HepG2 (cell line): Measurements from ENCODE around the gene ESYT2. TPM values are rescaled to one million over a fixed set of nuclear protein-coding genes. Genes with fewer than 3 reads are reported as not detected.

Experiments used
- ATAC-seq: fragments of 200-7000 bp; cut with Tn5 transposase; 3 replicates; pipeline ENCODE4 v1.9.1; 2020; ENCODE audit warnings: mild to moderate bottlenecking, moderate library complexity
- BruUV-seq: library from RNA; stranded (reverse); fragments of 400-500 nt; replicated peaks from 2 replicates; lab custom pipeline; 2021; lab: Mats Ljungman, UMichigan
- CTCF ChIA-PET: fragments of 300-600 bp; formaldehyde crosslinking; extraction: SDS; loops from one replicate; lab custom pipeline; 2021; ENCODE audit warnings: low total read pairs, inconsistent platforms, low intra/inter-chr PET ratio; lab: Yijun Ruan, JAX
- POLR2A ChIA-PET: fragments of 350-600 bp; sonication (Branson Sonifier 250); formaldehyde crosslinking; loops from one replicate; lab custom pipeline; 2020; ENCODE audit warnings: antibody characterized with exemption, inconsistent platforms; lab: Yijun Ruan, JAX
- DNase-seq: peaks from one replicate; pipeline ENCODE4 v3.0.0-alpha.2; 2015; ENCODE audit warnings: low spot score
- FAIRE-seq: peaks from 3 replicates; lab custom pipeline; 2011; peaks lifted over from hg19 to GRCh38; lab: Jason Lieb, UNC
- H2AFZ ChIP-seq: one replicate; pipeline ENCODE4 v1.6.1; 2011; ENCODE audit warnings: low read length, inconsistent platforms
- H3K27ac ChIP-seq: fragments of 300-600 bp; 3 replicates; pipeline ENCODE4 v1.8.0; 2011; ENCODE audit warnings: mixed run types, mild to moderate bottlenecking, mixed read lengths, low read length, inconsistent platforms; ENCODE audit not compliant: insufficient read depth; ENCODE audit errors: extremely low read length
- H3K27me3 ChIP-seq, 2 experiments: fragments of 200-600 bp in 1 of 2; 2 replicates in 1 of 2; 3 replicates in 1 of 2; pipeline versions ENCODE4 v1.6.0 to v1.8.0; 2011; ENCODE audit warnings: low read length in 2 of 2, mild to moderate bottlenecking in 2 of 2, moderate library complexity in 2 of 2, inconsistent platforms in 1 of 2; ENCODE audit not compliant: insufficient read depth in 2 of 2, control insufficient read depth in 1 of 2
- H3K36me3 ChIP-seq, 2 experiments: fragments of 200-600 bp in 1 of 2; replicated peaks in 1 of 2; 2 replicates in 1 of 2; 3 replicates in 1 of 2; pipeline versions ENCODE4 v1.5.1 to v1.8.0; 2011; ENCODE audit warnings: low read length in 2 of 2, inconsistent platforms in 1 of 2; ENCODE audit not compliant: insufficient read depth in 2 of 2, control insufficient read depth in 1 of 2
- H3K4me1 ChIP-seq: 2 replicates; pipeline ENCODE4 v1.5.1; 2012; ENCODE audit warnings: low read length, inconsistent platforms; ENCODE audit not compliant: insufficient read depth
- H3K4me2 ChIP-seq: 2 replicates; pipeline ENCODE4 v1.6.0; 2011; ENCODE audit warnings: low read depth, low read length, inconsistent platforms
- H3K4me3 ChIP-seq, 3 experiments: fragments of 200-600 bp in 1 of 3; sonication (generic), shearing (Covaris generic) in 1 of 3; replicated peaks in 1 of 3; 2 replicates each; pipeline ENCODE4 v1.5.1; 2011 to 2016; ENCODE audit warnings: low read length in 3 of 3, inconsistent platforms in 2 of 3, low read depth in 2 of 3, mild to moderate bottlenecking in 2 of 3, control low read depth in 1 of 3, mixed read lengths in 1 of 3; ENCODE audit not compliant: insufficient read depth in 1 of 3
- H3K79me2 ChIP-seq: one replicate; pipeline ENCODE4 v1.6.1; 2011; ENCODE audit warnings: low read length, inconsistent platforms; ENCODE audit not compliant: insufficient read depth
- H3K9ac ChIP-seq: 2 replicates; pipeline ENCODE4 v1.6.0; 2011; ENCODE audit warnings: mild to moderate bottlenecking, low read depth, low read length, inconsistent platforms; ENCODE audit not compliant: insufficient read depth
- H3K9me3 ChIP-seq: 2 replicates; pipeline ENCODE4 v1.5.1; 2012; ENCODE audit warnings: mild to moderate bottlenecking, low read length
- H4K20me1 ChIP-seq: 2 replicates; pipeline ENCODE4 v1.6.0; 2011; ENCODE audit warnings: inconsistent platforms, mild to moderate bottlenecking, low read length, moderate library complexity; ENCODE audit not compliant: insufficient read depth
- ADNP ChIP-seq: sonication (generic); formaldehyde crosslinking; IDR thresholded peaks from 2 replicates; pipeline ENCODE4 v1.4.0; 2020; ENCODE audit warnings: missing genetic modification reagents
- AGO1 ChIP-seq: fragments of 200-400 bp; formaldehyde crosslinking; IDR thresholded peaks from 2 replicates; pipeline ENCODE4 v1.6.1; 2017; ENCODE audit warnings: mild to moderate bottlenecking, low read depth, low read length, moderate library complexity; ENCODE audit not compliant: poor library complexity, severe bottlenecking
- HMG20B ChIP-seq: conservative IDR thresholded peaks from 2 replicates; pipeline ENCODE4 v1.6.1; 2016; ENCODE audit warnings: missing genetic modification reagents, missing compliant biosample characterization
- JUND ChIP-seq: sonication (generic); formaldehyde crosslinking; IDR thresholded peaks from 2 replicates; pipeline ENCODE4 v1.8.0; 2022; ENCODE audit warnings: mild to moderate bottlenecking, missing genetic modification reagents
- MBD4 ChIP-seq: IDR thresholded peaks from 2 replicates; pipeline ENCODE4 v1.6.1; 2012; ENCODE audit warnings: low read length, inconsistent platforms, borderline replicate concordance
- SRF ChIP-seq: IDR thresholded peaks from 2 replicates; pipeline ENCODE4 v1.6.1; 2011; ENCODE audit warnings: mild to moderate bottlenecking, low read depth, low read length, moderate library complexity
- ZBTB20 ChIP-seq: sonication (generic); formaldehyde crosslinking; IDR thresholded peaks from 2 replicates; pipeline ENCODE4 v1.8.1; 2023; ENCODE audit warnings: missing genetic modification reagents, low read depth, mild to moderate bottlenecking, borderline replicate concordance
- ZNF446 ChIP-seq: sonication (generic); formaldehyde crosslinking; IDR thresholded peaks from 2 replicates; pipeline ENCODE4 v1.5.0; 2020; ENCODE audit warnings: mild to moderate bottlenecking, missing genetic modification reagents
- ZNF580 ChIP-seq: IDR thresholded peaks from 2 replicates; pipeline ENCODE4 v1.6.1; 2016; ENCODE audit warnings: low read depth, borderline replicate concordance
- WGBS: methylation state at CpG from one replicate; pipeline ENCODE4 v1.1.6; 2017; ENCODE audit warnings: low lambda C conversion rate; 5-methylcytosine and 5-hydroxymethylcytosine counted together
- in situ Hi-C: cut with HindIII; loops from 2 replicates; pipeline ENCODE4 v1.10.0; 2017; ENCODE audit warnings: low pct_unique_long_range_greater_than_20kb; ENCODE audit not compliant: extremely low pct_ligation_motif_present
- intact Hi-C: fragments of 100-400 bp; cut with micrococcal nuclease; formaldehyde crosslinking; loops from one replicate; pipeline ENCODE4 v1.10.0; 2022; ENCODE audit not compliant: unreplicated experiment
- polyA plus RNA-seq, 8 experiments: library from polyadenylated mRNA; depleted of rRNA in 3 of 8; stranded (reverse) in 7 of 8; unstranded in 1 of 8; fragments of >200 nt; fragmentation: Illumina TruSeq in 4 of 8; extraction: Trizol in 4 of 8; gene quantifications; 2 replicates each; pipeline versions ENCODE4 v1.2.1 to v1.2.3, GENCODE V29; 2011 to 2016; ENCODE audit warnings: low read depth in 4 of 8, missing spikeins in 1 of 8, mixed read lengths in 1 of 8; ENCODE audit not compliant: insufficient read depth in 1 of 8
- total RNA-seq, 5 experiments: library from RNA; depleted of rRNA; stranded (reverse); fragments of >200 nt; fragmentation: Illumina TruSeq; extraction: Trizol; gene quantifications; 2 replicates each; pipeline ENCODE4 v1.2.3, GENCODE V29; 2016; ENCODE audit warnings: low read depth in 1 of 5
- TF ChIP-seq, protein P1 (sequence below): sonication (generic); formaldehyde crosslinking; IDR thresholded peaks from 2 replicates; pipeline ENCODE4 v1.4.0; 2020; ENCODE audit warnings: missing genetic modification reagents, borderline replicate concordance
- TF ChIP-seq, protein P2 (sequence below): IDR thresholded peaks from 2 replicates; pipeline ENCODE4 v1.6.1; 2012; ENCODE audit warnings: low read length, improper control_type of control experiment

ESYT2 gene
- total and polyA plus RNA-seq, 2 of the 13 experiments (the other 11 are each of a cell fraction or from before 2014, with no cell fraction given), result 28.5 to 37.3 TPM

DNA sequence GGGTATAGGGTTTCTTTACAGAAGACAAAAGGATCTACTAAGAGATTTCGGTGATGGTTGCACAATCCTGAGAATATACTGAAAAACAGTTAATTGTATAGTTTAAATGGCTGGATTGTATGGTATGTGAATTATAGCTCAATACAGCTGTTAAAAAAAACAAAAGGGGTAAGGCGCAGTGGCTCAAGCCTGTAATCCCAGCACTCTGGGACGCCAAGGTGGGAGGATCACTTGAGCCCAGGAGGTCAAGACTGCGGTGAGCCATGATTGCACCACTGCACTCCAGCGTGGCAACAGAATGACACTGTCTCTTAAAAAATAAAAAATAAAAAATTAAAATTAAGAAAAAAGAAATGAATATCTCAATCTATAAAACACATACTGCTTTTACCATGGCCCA lies 18.5 kb downstream of the ESYT2 start (continued):
- TF ChIP-seq, protein P1, sequence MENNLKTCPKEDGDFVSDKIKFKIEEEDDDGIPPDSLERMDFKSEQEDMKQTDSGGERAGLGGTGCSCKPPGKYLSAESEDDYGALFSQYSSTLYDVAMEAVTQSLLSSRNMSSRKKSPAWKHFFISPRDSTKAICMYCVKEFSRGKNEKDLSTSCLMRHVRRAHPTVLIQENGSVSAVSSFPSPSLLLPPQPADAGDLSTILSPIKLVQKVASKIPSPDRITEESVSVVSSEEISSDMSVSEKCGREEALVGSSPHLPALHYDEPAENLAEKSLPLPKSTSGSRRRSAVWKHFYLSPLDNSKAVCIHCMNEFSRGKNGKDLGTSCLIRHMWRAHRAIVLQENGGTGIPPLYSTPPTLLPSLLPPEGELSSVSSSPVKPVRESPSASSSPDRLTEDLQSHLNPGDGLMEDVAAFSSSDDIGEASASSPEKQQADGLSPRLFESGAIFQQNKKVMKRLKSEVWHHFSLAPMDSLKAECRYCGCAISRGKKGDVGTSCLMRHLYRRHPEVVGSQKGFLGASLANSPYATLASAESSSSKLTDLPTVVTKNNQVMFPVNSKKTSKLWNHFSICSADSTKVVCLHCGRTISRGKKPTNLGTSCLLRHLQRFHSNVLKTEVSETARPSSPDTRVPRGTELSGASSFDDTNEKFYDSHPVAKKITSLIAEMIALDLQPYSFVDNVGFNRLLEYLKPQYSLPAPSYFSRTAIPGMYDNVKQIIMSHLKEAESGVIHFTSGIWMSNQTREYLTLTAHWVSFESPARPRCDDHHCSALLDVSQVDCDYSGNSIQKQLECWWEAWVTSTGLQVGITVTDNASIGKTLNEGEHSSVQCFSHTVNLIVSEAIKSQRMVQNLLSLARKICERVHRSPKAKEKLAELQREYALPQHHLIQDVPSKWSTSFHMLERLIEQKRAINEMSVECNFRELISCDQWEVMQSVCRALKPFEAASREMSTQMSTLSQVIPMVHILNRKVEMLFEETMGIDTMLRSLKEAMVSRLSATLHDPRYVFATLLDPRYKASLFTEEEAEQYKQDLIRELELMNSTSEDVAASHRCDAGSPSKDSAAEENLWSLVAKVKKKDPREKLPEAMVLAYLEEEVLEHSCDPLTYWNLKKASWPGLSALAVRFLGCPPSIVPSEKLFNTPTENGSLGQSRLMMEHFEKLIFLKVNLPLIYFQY, result no peak
- no peak for TF ChIP-seq AGO1
- TF ChIP-seq, protein P2, sequence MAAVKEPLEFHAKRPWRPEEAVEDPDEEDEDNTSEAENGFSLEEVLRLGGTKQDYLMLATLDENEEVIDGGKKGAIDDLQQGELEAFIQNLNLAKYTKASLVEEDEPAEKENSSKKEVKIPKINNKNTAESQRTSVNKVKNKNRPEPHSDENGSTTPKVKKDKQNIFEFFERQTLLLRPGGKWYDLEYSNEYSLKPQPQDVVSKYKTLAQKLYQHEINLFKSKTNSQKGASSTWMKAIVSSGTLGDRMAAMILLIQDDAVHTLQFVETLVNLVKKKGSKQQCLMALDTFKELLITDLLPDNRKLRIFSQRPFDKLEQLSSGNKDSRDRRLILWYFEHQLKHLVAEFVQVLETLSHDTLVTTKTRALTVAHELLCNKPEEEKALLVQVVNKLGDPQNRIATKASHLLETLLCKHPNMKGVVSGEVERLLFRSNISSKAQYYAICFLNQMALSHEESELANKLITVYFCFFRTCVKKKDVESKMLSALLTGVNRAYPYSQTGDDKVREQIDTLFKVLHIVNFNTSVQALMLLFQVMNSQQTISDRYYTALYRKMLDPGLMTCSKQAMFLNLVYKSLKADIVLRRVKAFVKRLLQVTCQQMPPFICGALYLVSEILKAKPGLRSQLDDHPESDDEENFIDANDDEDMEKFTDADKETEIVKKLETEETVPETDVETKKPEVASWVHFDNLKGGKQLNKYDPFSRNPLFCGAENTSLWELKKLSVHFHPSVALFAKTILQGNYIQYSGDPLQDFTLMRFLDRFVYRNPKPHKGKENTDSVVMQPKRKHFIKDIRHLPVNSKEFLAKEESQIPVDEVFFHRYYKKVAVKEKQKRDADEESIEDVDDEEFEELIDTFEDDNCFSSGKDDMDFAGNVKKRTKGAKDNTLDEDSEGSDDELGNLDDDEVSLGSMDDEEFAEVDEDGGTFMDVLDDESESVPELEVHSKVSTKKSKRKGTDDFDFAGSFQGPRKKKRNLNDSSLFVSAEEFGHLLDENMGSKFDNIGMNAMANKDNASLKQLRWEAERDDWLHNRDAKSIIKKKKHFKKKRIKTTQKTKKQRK, result no peak

- POLR2A ChIA-PET, result no interaction called here
- CTCF ChIA-PET, result no interaction called here
- Histone ChIP-seq H3K36me3 (peaks cover 1 to 21% of the 10 kb centered on the region in 2 experiments; a peak in 2 of 5 replicates), H3K79me2 (peaks cover 56% of the 10 kb centered on the region), H3K9ac (no peak overlapping the region), H3K4me1 (peaks cover 17% of the 10 kb centered on the region), H3K27me3 (no peaks in the 10 kb centered on the region), H3K4me3 (no peak overlapping the region)
- intact Hi-C loops, result no loop called here
- DNase-seq, result no peak
- in situ Hi-C loops, result no loop called here
- BruUV-seq, result no TSS peak
- whole genome bisulfite sequencing, result 100% methylated on average over 1 of the region's 1 CpG
- no peak for ATAC-seq
- TF ChIP-seq ZNF446 (CRISPR knock-in tag), result no peak
- no peak for TF ChIP-seq HMG20B (CRISPR knock-in tag)
- no peak for TF ChIP-seq ADNP (CRISPR knock-in tag)
- no peak for TF ChIP-seq ZBTB20 (CRISPR knock-in tag)
- no peak for TF ChIP-seq JUND (CRISPR knock-in tag)
- no peak for TF ChIP-seq ZNF580 (CRISPR knock-in tag)
- TF ChIP-seq MBD4, result no peak
- TF ChIP-seq SRF, result peak; percentile 80
- TF ChIP-seq, all 625 proteins: peak for 1
- Histone ChIP-seq H4K20me1 (peaks cover 3% of the 10 kb centered on the region; the same call in 1 of the 2 replicates), H3K4me2 (no peak overlapping the region), H3K27ac (no peak overlapping the region), H3K9me3 (no peaks in the 10 kb centered on the region), H2AFZ (no peak overlapping the region)
- no peak for FAIRE-seq
Measured at GRCh38 chr7:158809596-158809995, 19.7 kb downstream of the ESYT2 start.
